ENCODE data around the gene TMTC3.
"Not testable (repeated sequence)": the region's sequence is repeated elsewhere in the genome, so short reads cannot be mapped to it uniquely, and the experiment has no call there.

Gene TMTC3

GRCh38 chr12:88141774-88142609, at the start of gene TMTC3, which contains the start of gene CEP290:
Gene TMTC3, plus strand, starts transcription at chr12:88142307. Its CDS starts 6,009 bp downstream, at chr12:88148316.
Gene CEP290, minus strand, starts transcription at chr12:88142088. Its CDS starts 781 bp downstream, at chr12:88141307.
- DNase-seq (ENCODE audit: low read depth) = peak; percentile 99

GRCh38 chr12:88092771-88093170, 49.3 kb upstream of the TMTC3 start:
- DNase-seq (ENCODE audit: low read depth) = no peak

GRCh38 chr12:88093573-88093972, 48.5 kb upstream of the TMTC3 start:
- DNase-seq (ENCODE audit: low read depth) = no peak

GRCh38 chr12:88108021-88108420, 34.1 kb upstream of the TMTC3 start:
- DNase-seq (ENCODE audit: low read depth) = no peak

- DNase-seq (ENCODE audit: low read depth) = no peak
Observed at GRCh38 chr12:88111074-88111652, 30.9 kb upstream of the TMTC3 start.

- no peak for DNase-seq (ENCODE audit: low read depth)
Observed at GRCh38 chr12:88113871-88114270, 28.2 kb upstream of the TMTC3 start.

GRCh38 chr12:88122666-88123065, 19.4 kb upstream of the TMTC3 start:
- DNase-seq (ENCODE audit: low read depth) = no peak

GRCh38 chr12:88127099-88127498, 15.0 kb upstream of the TMTC3 start:
- DNase-seq (ENCODE audit: low read depth) = no peak

GRCh38 chr12:88127855-88128254, 14.3 kb upstream of the TMTC3 start:
- DNase-seq (ENCODE audit: low read depth) = no peak

- no peak for DNase-seq (ENCODE audit: low read depth)
Observed at GRCh38 chr12:88132392-88132791, 9.7 kb upstream of the TMTC3 start.

GRCh38 chr12:88133181-88133580, 8.9 kb upstream of the TMTC3 start:
- DNase-seq (ENCODE audit: low read depth) = not testable (repeated sequence)

GRCh38 chr12:88139711-88140110, 2.4 kb upstream of the TMTC3 start:
- DNase-seq (ENCODE audit: low read depth) = not testable (repeated sequence)

GRCh38 chr12:88141425-88141773, 708 bp upstream of the TMTC3 start:
- DNase-seq (ENCODE audit: low read depth) = no peak

GRCh38 chr12:88142610-88142991, 494 bp downstream of the TMTC3 start:
- no peak for DNase-seq (ENCODE audit: low read depth)

- DNase-seq (ENCODE audit: low read depth) = no peak
Observed at GRCh38 chr12:88144037-88144436, 1.9 kb downstream of the TMTC3 start.

- DNase-seq (ENCODE audit: low read depth) = no peak
Observed at GRCh38 chr12:88144546-88145468, 2.7 kb downstream of the TMTC3 start.

GRCh38 chr12:88145567-88146505, 3.7 kb downstream of the TMTC3 start:
- DNase-seq (ENCODE audit: low read depth) = no peak

GRCh38 chr12:88150063-88150462, 8.0 kb downstream of the TMTC3 start:
- no peak for DNase-seq (ENCODE audit: low read depth)

GRCh38 chr12:88153959-88154358, 11.9 kb downstream of the TMTC3 start:
- no peak for DNase-seq (ENCODE audit: low read depth)

- no peak for DNase-seq (ENCODE audit: low read depth)
Observed at GRCh38 chr12:88156075-88156654, 14.1 kb downstream of the TMTC3 start.

GRCh38 chr12:88163371-88163770, 21.3 kb downstream of the TMTC3 start:
- DNase-seq (ENCODE audit: low read depth) = no peak
